Kidney capillary endothelial cell (primary cell): ENCODE measurements around the gene SAFB.
"Not testable (repeated sequence)": the region's sequence is repeated elsewhere in the genome, so short reads cannot be mapped to it uniquely, and the experiment has no call there.

Experiments
- DNase-seq: peaks from one replicate; pipeline ENCODE4 v3.0.0-alpha.2; 2018; ENCODE audit warnings: low spot score

Gene SAFB

GRCh38 chr19:5686326-5686646 is 63.4 kb downstream of the SAFB start:
- DNase-seq = no peak

GRCh38 chr19:5686647-5687359 is 63.9 kb downstream of the SAFB start:
- DNase-seq = peak; percentile 96

- no peak for DNase-seq
Measured at GRCh38 chr19:5687360-5688198, 64.7 kb downstream of the SAFB start.

GRCh38 chr19:5688262-5688881 is 65.5 kb downstream of the SAFB start:
- DNase-seq = not testable (repeated sequence)

- DNase-seq = peak; percentile 95
Measured at GRCh38 chr19:5690125-5690954, 67.5 kb downstream of the SAFB start, which contains the start of gene RPL36. RPL36 (plus strand) TSS chr19:5690295; CDS start chr19:5690508, 213 bp downstream.

GRCh38 chr19:5690955-5691821 is 68.3 kb downstream of the SAFB start:
- DNase-seq = no peak

GRCh38 chr19:5691822-5692722 is 69.2 kb downstream of the SAFB start:
- no peak for DNase-seq

GRCh38 chr19:5692723-5693194 is 69.9 kb downstream of the SAFB start:
- no peak for DNase-seq

- DNase-seq = no peak
Measured at GRCh38 chr19:5693195-5694166, 70.6 kb downstream of the SAFB start.

GRCh38 chr19:5694167-5694955 is 71.5 kb downstream of the SAFB start:
- no peak for DNase-seq

- no peak for DNase-seq
Measured at GRCh38 chr19:5694956-5695648, 72.2 kb downstream of the SAFB start.

- no peak for DNase-seq
Measured at GRCh38 chr19:5695649-5696195, 72.8 kb downstream of the SAFB start.

GRCh38 chr19:5696196-5697021 is 73.5 kb downstream of the SAFB start:
- no peak for DNase-seq

- no peak for DNase-seq
Measured at GRCh38 chr19:5697022-5697889, 74.4 kb downstream of the SAFB start.
